H1 (cell line): Measurements from ENCODE around the gene PRDM15. TPM values are rescaled to one million over a fixed set of nuclear protein-coding genes. Genes with fewer than 3 reads are reported as not detected.
A peak's percentile ranks its signal among the peaks of the same experiment; 100 is the strongest.

ENCODE experiments used
- CTCF ChIA-PET: fragments of 300-600 bp; sonication (Branson Sonifier 250); formaldehyde crosslinking; loops from one replicate; lab custom pipeline; 2021; ENCODE audit not compliant: partially characterized antibody; lab: Charles Lee
- POLR2A ChIA-PET: fragments of 300-600 bp; sonication (Branson Sonifier 250); formaldehyde crosslinking; loops from one replicate; lab custom pipeline; 2021; ENCODE audit warnings: inconsistent platforms; ENCODE audit not compliant: partially characterized antibody; lab: Charles Lee
- DNase-seq, 2 experiments: peaks; one replicate each; pipeline versions ENCODE4 v3.0.0 to v3.0.0-alpha.2; 2010 to 2022; ENCODE audit warnings: low spot score in 2 of 2, low read depth in 1 of 2, mixed read lengths in 1 of 2
- FAIRE-seq: peaks from 2 replicates; lab custom pipeline; 2011; peaks lifted over from hg19 to GRCh38; lab: Jason Lieb, UNC
- H2AFZ ChIP-seq: 2 replicates; pipeline ENCODE4 v1.8.1; 2012; ENCODE audit warnings: low read length, inconsistent platforms
- H2AK5ac ChIP-seq: 2 replicates; pipeline ENCODE4 v1.6.1; 2013; ENCODE audit warnings: low read depth, low read length
- H2BK120ac ChIP-seq: replicated peaks from 2 replicates; pipeline ENCODE3; 2013; ENCODE audit warnings: low read depth, low read length, inconsistent platforms
- H2BK12ac ChIP-seq: 2 replicates; pipeline ENCODE4 v1.6.1; 2013; ENCODE audit warnings: low read depth, low read length
- H2BK15ac ChIP-seq: 2 replicates; pipeline ENCODE4 v1.6.1; 2013; ENCODE audit warnings: low read length
- H2BK20ac ChIP-seq: 2 replicates; pipeline ENCODE4 v1.6.1; 2013; ENCODE audit warnings: low read length
- H2BK5ac ChIP-seq: 2 replicates; pipeline ENCODE4 v1.6.1; 2013; ENCODE audit warnings: low read depth, low read length
- H3K14ac ChIP-seq: 2 replicates; pipeline ENCODE4 v1.6.1; 2013; ENCODE audit warnings: inconsistent platforms; ENCODE audit not compliant: insufficient read length
- H3K18ac ChIP-seq: 2 replicates; pipeline ENCODE4 v1.6.1; 2013; ENCODE audit warnings: low read length; ENCODE audit errors: extremely low read depth
- H3K23ac ChIP-seq: 2 replicates; pipeline ENCODE4 v1.6.1; 2013; ENCODE audit warnings: inconsistent platforms; ENCODE audit not compliant: insufficient read length
- H3K23me2 ChIP-seq: 2 replicates; pipeline ENCODE4 v1.6.1; 2013; ENCODE audit warnings: low read depth, low read length
- H3K27ac ChIP-seq: 2 replicates; pipeline ENCODE4 v1.6.1; 2011; ENCODE audit warnings: low read depth, low read length, inconsistent platforms
- H3K27me3 ChIP-seq, 4 experiments: replicated peaks in 1 of 4; 1 replicate in 1 of 4; 2 replicates in 3 of 4; pipeline versions ENCODE4 v1.6.1 to v1.8.1; 2011 to 2013; ENCODE audit warnings: low read length in 3 of 4, mild to moderate bottlenecking in 3 of 4, inconsistent platforms in 2 of 4, mixed read lengths in 2 of 4, moderate library complexity in 1 of 4; ENCODE audit not compliant: control insufficient read depth in 3 of 4, insufficient read depth in 3 of 4; ENCODE audit errors: extremely low read depth in 1 of 4
- H3K36me3 ChIP-seq, 4 experiments: 2 replicates each; pipeline versions ENCODE4 v1.6.1 to v1.8.1; 2011 to 2013; ENCODE audit warnings: mild to moderate bottlenecking in 4 of 4, low read length in 3 of 4, moderate library complexity in 2 of 4, control low read depth in 1 of 4, inconsistent platforms in 1 of 4; ENCODE audit not compliant: insufficient read depth in 4 of 4, control insufficient read depth in 2 of 4
- H3K4ac ChIP-seq: replicated peaks from 2 replicates; pipeline ENCODE3; 2013; ENCODE audit warnings: low read length, low read depth, mixed read lengths, inconsistent platforms; ENCODE audit not compliant: insufficient read length
- H3K4me1 ChIP-seq, 4 experiments: replicated peaks in 1 of 4; 1 replicate in 1 of 4; 2 replicates in 3 of 4; pipeline versions ENCODE4 v1.6.1 to v1.8.1; 2011 to 2013; ENCODE audit warnings: low read length in 3 of 4, inconsistent platforms in 2 of 4, mixed read lengths in 1 of 4; ENCODE audit not compliant: insufficient read depth in 4 of 4, control insufficient read depth in 3 of 4
- H3K4me2 ChIP-seq, 2 experiments: 2 replicates each; pipeline versions ENCODE4 v1.6.1 to v1.8.1; 2011 to 2013; ENCODE audit warnings: low read depth in 2 of 2, low read length in 2 of 2, control low read depth in 1 of 2, inconsistent platforms in 1 of 2, mild to moderate bottlenecking in 1 of 2; ENCODE audit not compliant: insufficient read depth in 1 of 2
- H3K4me3 ChIP-seq, 4 experiments: fragments of 200-600, 300-600 bp in 1 of 4; sonication (generic), shearing (Covaris generic), sonication (Bioruptor Twin) in 1 of 4; 2 replicates each; pipeline versions ENCODE4 v1.5.1 to v1.8.1; 2011 to 2016; ENCODE audit warnings: low read length in 4 of 4, low read depth in 3 of 4, control low read depth in 2 of 4, inconsistent platforms in 2 of 4, mild to moderate bottlenecking in 2 of 4, mixed read lengths in 1 of 4, moderate library complexity in 1 of 4; ENCODE audit not compliant: insufficient read depth in 2 of 4; ENCODE audit errors: extremely low read depth in 1 of 4
- H3K56ac ChIP-seq: replicated peaks from 2 replicates; pipeline ENCODE3; 2013; ENCODE audit warnings: low read depth, mild to moderate bottlenecking, mixed read lengths, low read length, inconsistent platforms; ENCODE audit not compliant: insufficient read length
- H3K79me1 ChIP-seq: 2 replicates; pipeline ENCODE4 v1.6.1; 2013; ENCODE audit warnings: low read depth, low read length, control low read depth
- H3K79me2 ChIP-seq, 2 experiments: 2 replicates each; pipeline versions ENCODE4 v1.6.1 to v1.8.1; 2012 to 2013; ENCODE audit warnings: low read length in 2 of 2, mild to moderate bottlenecking in 2 of 2, inconsistent platforms in 1 of 2; ENCODE audit not compliant: insufficient read depth in 2 of 2, control insufficient read depth in 1 of 2
- H3K9ac ChIP-seq, 4 experiments: replicated peaks in 1 of 4; 1 replicate in 1 of 4; 2 replicates in 3 of 4; pipeline versions ENCODE4 v1.6.1 to v1.8.1; 2011 to 2013; ENCODE audit warnings: low read depth in 3 of 4, low read length in 3 of 4, control low read depth in 2 of 4, mild to moderate bottlenecking in 2 of 4, moderate library complexity in 2 of 4, inconsistent platforms in 1 of 4; ENCODE audit errors: extremely low read depth in 1 of 4
- H3K9me3 ChIP-seq, 2 experiments: 2 replicates each; pipeline versions ENCODE4 v1.6.1 to v1.8.1; 2012 to 2013; ENCODE audit warnings: mild to moderate bottlenecking in 2 of 2, moderate library complexity in 2 of 2, control low read depth in 1 of 2, inconsistent platforms in 1 of 2, low read depth in 1 of 2, low read length in 1 of 2, mixed read lengths in 1 of 2; ENCODE audit not compliant: insufficient read depth in 2 of 2
- H4K20me1 ChIP-seq, 2 experiments: replicated peaks in 1 of 2; 2 replicates each; pipeline versions ENCODE3 to v1.8.1; 2011 to 2013; ENCODE audit warnings: inconsistent platforms in 2 of 2, low read length in 2 of 2, mild to moderate bottlenecking in 1 of 2; ENCODE audit not compliant: insufficient read depth in 2 of 2, control insufficient read depth in 1 of 2
- H4K5ac ChIP-seq: 2 replicates; pipeline ENCODE4 v1.6.1; 2013; ENCODE audit warnings: low read length, low read depth, mixed read lengths, inconsistent platforms; ENCODE audit not compliant: insufficient read length
- H4K8ac ChIP-seq: 2 replicates; pipeline ENCODE4 v1.8.0; 2013; ENCODE audit warnings: mild to moderate bottlenecking, moderate library complexity, low read length, inconsistent platforms; ENCODE audit not compliant: insufficient read depth; ENCODE audit errors: extremely low read depth
- H4K91ac ChIP-seq: replicated peaks from 2 replicates; pipeline ENCODE3; 2013; ENCODE audit warnings: low read length, mixed read lengths, inconsistent platforms; ENCODE audit not compliant: insufficient read length
- BACH1 ChIP-seq: IDR thresholded peaks from 2 replicates; pipeline ENCODE4 v1.6.1; 2012; ENCODE audit warnings: low read length, improper control_type of control experiment
- CBX8 ChIP-seq: fragments of 300-800, 300-1000 bp; sonication (generic); IDR thresholded peaks from 2 replicates; pipeline ENCODE4 v1.7.1; 2016; ENCODE audit warnings: low read depth, low read length, borderline replicate concordance
- CHD2 ChIP-seq: IDR thresholded peaks from 2 replicates; pipeline ENCODE4 v1.6.1; 2012; ENCODE audit warnings: low read length, improper control_type of control experiment
- HDAC6 ChIP-seq: IDR thresholded peaks from one replicate; pipeline ENCODE4 v1.7.1; 2012; ENCODE audit warnings: low read depth, mild to moderate bottlenecking, inconsistent platforms, low read length, moderate library complexity
- POU5F1 ChIP-seq: IDR thresholded peaks from 2 replicates; pipeline ENCODE4 v1.6.1; 2011; ENCODE audit warnings: low read depth, mild to moderate bottlenecking, low read length, moderate library complexity
- RAD21 ChIP-seq, 2 experiments: IDR thresholded peaks in 1 of 2; conservative IDR thresholded peaks in 1 of 2; 2 replicates each; pipeline ENCODE4 v1.6.1; 2011; ENCODE audit warnings: low read depth in 2 of 2, low read length in 2 of 2, improper control_type of control experiment in 1 of 2, inconsistent platforms in 1 of 2, mild to moderate bottlenecking in 1 of 2, moderate library complexity in 1 of 2
- SIX5 ChIP-seq: IDR thresholded peaks from 2 replicates; pipeline ENCODE4 v1.6.1; 2011; ENCODE audit warnings: mild to moderate bottlenecking, low read depth, low read length
- SP1 ChIP-seq: IDR thresholded peaks from 2 replicates; pipeline ENCODE4 v1.6.1; 2011; ENCODE audit warnings: low read depth, low read length
- SP2 ChIP-seq: IDR thresholded peaks from 2 replicates; pipeline ENCODE4 v1.6.1; 2012; ENCODE audit warnings: mild to moderate bottlenecking, low read length, inconsistent platforms
- SP4 ChIP-seq: IDR thresholded peaks from 2 replicates; pipeline ENCODE4 v1.6.1; 2012; ENCODE audit warnings: low read length, inconsistent platforms
- SUZ12 ChIP-seq: fragments of 200-600 bp; sonication (generic); IDR thresholded peaks from 2 replicates; pipeline ENCODE4 v1.6.1; 2012; ENCODE audit warnings: mild to moderate bottlenecking, inconsistent platforms, low read length, moderate library complexity, mixed read lengths
- TAF7 ChIP-seq: optimal IDR thresholded peaks from 2 replicates; pipeline ENCODE3; 2011; ENCODE audit warnings: low read depth, mild to moderate bottlenecking, inconsistent platforms, low read length, moderate library complexity, borderline replicate concordance
- TBP ChIP-seq: IDR thresholded peaks from 2 replicates; pipeline ENCODE4 v1.6.1; 2011; ENCODE audit warnings: low read depth, low read length, improper control_type of control experiment
- WGBS, 2 experiments: shearing (Covaris generic) in 1 of 2; methylation state at CpG; one replicate each; pipeline versions ENCODE4 v1.1.6 to v1.1.7; 2013 to 2015; ENCODE audit warnings: low lambda C conversion rate in 2 of 2, mixed read lengths in 2 of 2, inconsistent platforms in 1 of 2, low coverage in 1 of 2, missing lambda C conversion rate in 1 of 2; ENCODE audit not compliant: insufficient replicate concordance in 2 of 2, insufficient coverage in 1 of 2, insufficient read length in 1 of 2; ENCODE audit errors: extremely low coverage in 1 of 2, missing lambda C conversion rate in 1 of 2; 5-methylcytosine and 5-hydroxymethylcytosine counted together
- polyA plus RNA-seq, 7 experiments: library from polyadenylated mRNA; depleted of rRNA in 3 of 7; stranded (reverse) in 5 of 7; unstranded in 2 of 7; fragments of >200 nt in 5 of 7; fragments of 200-250 nt in 2 of 7; gene quantifications; 1 replicate in 5 of 7; 2 replicates in 1 of 7; 4 replicates in 1 of 7; pipeline versions ENCODE4 v1.2.1 to v1.2.3, GENCODE V29; 2011 to 2013; ENCODE audit warnings: missing spikeins in 2 of 7, mixed read lengths in 2 of 7
- total RNA-seq: library from RNA; stranded (reverse); fragmentation: NEBNext Ultra II Directional; extraction: Animal tissue kit (Norgen Biotek cat#: 25700); gene quantifications from 2 replicates; pipeline ENCODE4 v1.2.1, GENCODE V29; 2021

Gene PRDM15
- total and polyA plus RNA-seq, 2 of the 8 experiments (the other 6 are each of a cell fraction or from before 2014, with no cell fraction given), result 9.7 to 10.5 TPM

DNA sequence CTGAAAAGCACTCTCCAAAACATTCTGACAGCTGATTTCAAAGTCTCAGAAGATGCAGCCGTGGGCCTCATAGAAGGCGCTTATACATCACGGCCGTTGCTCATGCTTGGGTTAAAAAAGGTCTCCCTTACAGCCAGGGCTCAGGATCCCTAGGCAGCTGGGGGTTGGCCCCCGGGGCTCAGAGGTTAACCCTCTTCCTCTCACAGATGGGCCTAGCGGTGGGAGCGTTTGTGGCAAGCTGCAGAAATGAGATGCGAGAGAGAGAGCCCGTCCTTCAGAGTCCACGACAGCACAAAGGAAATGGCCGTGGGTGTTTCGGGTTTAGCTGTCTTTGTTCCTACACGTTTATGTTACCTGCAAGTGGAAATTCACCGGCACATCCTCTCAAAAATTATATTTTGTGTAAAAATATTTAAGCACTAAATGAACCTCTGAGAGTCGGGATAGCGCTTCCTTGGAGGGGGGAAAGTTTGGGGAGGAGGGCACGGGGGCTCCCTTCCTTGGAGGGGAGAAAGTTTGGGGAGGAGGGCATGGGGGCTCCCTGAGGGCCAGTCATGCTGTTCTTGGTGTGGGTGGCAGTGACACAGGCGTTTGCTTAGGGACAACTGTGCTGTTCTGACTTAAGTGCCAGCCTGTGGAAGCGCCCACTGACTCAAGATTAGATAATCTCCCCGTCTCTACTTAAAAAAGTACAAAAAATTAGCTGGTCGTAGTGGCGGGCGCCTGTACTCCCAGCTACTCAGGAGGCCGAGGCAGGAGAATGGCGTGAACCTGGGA, 20.5 kb upstream of the PRDM15 start:
- Histone ChIP-seq H3K4me1 (peaks cover 4 to 23% (median 19%) of the 10 kb centered on the region in 4 experiments), H4K5ac (no peak overlapping the region), H3K23me2 (no peaks in the 10 kb centered on the region), H2BK5ac (no peak overlapping the region), H3K79me2 (no peaks in the 10 kb centered on the region), H3K79me1 (no peaks in the 10 kb centered on the region), H3K18ac (no peak overlapping the region), H2BK120ac (no peak overlapping the region), H2BK20ac (no peak overlapping the region), H3K9ac (no peak overlapping the region), H2BK12ac (no peak overlapping the region), H3K14ac (no peak overlapping the region), H2AK5ac (peak overlapping the region; percentile 4; the same call in 1 of the 2 replicates), H3K23ac (no peak overlapping the region), H2BK15ac (no peak overlapping the region), H3K4ac (no peak overlapping the region), H3K4me3 (no peak overlapping the region), H4K20me1 (no peaks in the 10 kb centered on the region), H4K8ac (no peak overlapping the region; the same call in 1 of the 2 replicates), H2AFZ (no peak overlapping the region), H4K91ac (no peak overlapping the region), H3K4me2 (no peak overlapping the region), H3K36me3 (peaks cover 0 to 2% (median 0%) of the 10 kb centered on the region in 4 experiments; a peak in 2 of 8 replicates), H3K27ac (no peak overlapping the region), H3K27me3 (no peaks in the 10 kb centered on the region), H3K56ac (no peak overlapping the region), H3K9me3 (no peaks in the 10 kb centered on the region)
- POLR2A ChIA-PET, result interaction anchor here (2.8 kb wide), 1 partner anchor 20 kb away, joined by 10 read pairs; the partner anchor contains the start of gene PRDM15
- CTCF ChIA-PET, result interaction anchor here (0.7 to 1.1 kb wide), 3 partner anchors 22 to 208 kb away, joined by 3 read pairs; no protein-coding TSS in a partner anchor
- DNase-seq (no peak), FAIRE-seq (no peak)
- 88% methylated on average over 24 of the region's 25 CpGs; no CpG with 5 or more reads in 1 of the 2 experiments for WGBS, 2 experiments
- TF ChIP-seq SP1 (no peak), SIX5 (no peak), SP4 (no peak), TAF7 (no peak), POU5F1 (no peak), HDAC6 (no peak), SUZ12 (no peak), SP2 (no peak), CHD2 (no peak), TBP (no peak), CBX8 (no peak), BACH1 (no peak), RAD21 (IDR thresholded peaks at IDR 0.05 in 1 of 2, conservative IDR thresholded peaks at IDR 0.05 in 1 of 2; ENCODE audit: low read depth in 2 of 2, low read length in 2 of 2) (no peak)
